Psoas muscle (tissue), 8 donors: ENCODE data around the gene SLAMF1. TPM values are rescaled to one million over a fixed set of nuclear protein-coding genes. Genes with fewer than 3 reads are reported as not detected.

ENCODE experiments used
- ATAC-seq, 4 donors: fragments of 200-7000 bp; cut with Tn5 transposase; one replicate each; pipeline ENCODE4 v1.9.1; 2020; ENCODE audit warnings: moderate library complexity in 3 of 4, mild to moderate bottlenecking in 2 of 4
- DNase-seq, 2 donors: peaks; one replicate each; pipeline ENCODE4 v3.0.0-alpha.2; 2020
- H3K27ac ChIP-seq: fragments of 200-600 bp; one replicate; pipeline ENCODE4 v1.8.0; 2022
- H3K27me3 ChIP-seq, 3 donors: fragments of 200-600 bp in 1 of 3; one replicate each; pipeline versions ENCODE4 v1.6.1 to v1.8.0; 2013 to 2022; ENCODE audit warnings: low read length in 2 of 3, mild to moderate bottlenecking in 2 of 3, moderate library complexity in 1 of 3; ENCODE audit not compliant: insufficient read depth in 3 of 3
- H3K36me3 ChIP-seq, 2 donors: fragments of 200-600 bp in 1 of 2; one replicate each; pipeline versions ENCODE4 v1.6.1 to v1.8.0; 2013 to 2022; ENCODE audit warnings: low read depth in 1 of 2, mild to moderate bottlenecking in 1 of 2, moderate library complexity in 1 of 2; ENCODE audit not compliant: insufficient read depth in 1 of 2
- H3K4me1 ChIP-seq: fragments of 200-600 bp; one replicate; pipeline ENCODE4 v1.8.0; 2022
- H3K4me3 ChIP-seq: fragments of 200-600 bp; one replicate; pipeline ENCODE4 v1.8.0; 2022; ENCODE audit warnings: mild to moderate bottlenecking
- H3K9me3 ChIP-seq: fragments of 200-600 bp; one replicate; pipeline ENCODE4 v1.8.0; 2022
- CTCF ChIP-seq: fragments of 200-600 bp; IDR thresholded peaks from one replicate; pipeline ENCODE4 v1.8.0; 2022; ENCODE audit warnings: antibody characterized with exemption
- WGBS, 3 donors: extraction: QIAGEN DNeasy Blood & Tissue Kit; methylation state at CpG; one replicate each; pipeline versions ENCODE4 v1.1.6 to v1.1.7; 2013; 5-methylcytosine and 5-hydroxymethylcytosine counted together
- intact Hi-C, 2 donors: fragments of 100-400 bp; cut with DNase I; formaldehyde crosslinking; loops; one replicate each; pipeline versions ENCODE4 v1.11.0 to v1.14.2; 2022
- polyA plus RNA-seq, 3 donors: library from polyadenylated mRNA; stranded (reverse); fragments of 200-250 nt; gene quantifications; one replicate each; pipeline ENCODE4 v1.2.3, GENCODE V29; 2013
- total RNA-seq, 4 donors: library from RNA; stranded (reverse); fragmentation: NEBNext Ultra II Directional in 2 of 4; extraction: Animal tissue kit (Norgen Biotek cat#: 25700) in 2 of 4; gene quantifications; one replicate each; pipeline versions ENCODE4 v1.2.1 to v1.2.4, GENCODE V29; 2021 to 2023
- donor health status: healthy with polysubstance abuse.
- donor health status: DM: no; HTN: no; CAD: no; lungs with moderate emphysema.
- donor health status: Bipolar disorder and iron deficiency.
- donor health status: healthy.
- donor health status: DM: yes; HTN: yes; CAD: no.
- donor health status: DM: no; HTN: no; CAD: no.
- donor health status: DM: no; HTN: no; CAD: no.
- donor health status: DM: yes; HTN: yes; CAD: no.

Gene SLAMF1
- total and polyA plus RNA-seq, 7 donors = 0.03 to 0.30 (median 0.08) TPM

- no peak for TF ChIP-seq CTCF
- no peaks in the 10 kb centered on the region for H3K4me1 ChIP-seq
- peaks cover 9% of the 10 kb centered on the region for H3K9me3 ChIP-seq
- no peak overlapping the region for H3K27ac ChIP-seq
- no peaks in the 10 kb centered on the region for H3K27me3 ChIP-seq
- 83 to 94% (median 90%) methylated on average over 2 of the region's 2 CpGs for WGBS, 3 donors
- no peaks in the 10 kb centered on the region for H3K36me3 ChIP-seq
- ATAC-seq (no peak), DNase-seq (no peak)
- intact Hi-C loops = loop anchor here in 1 of 2 donors (10.0 kb wide), 1 partner anchor 180 kb away; no protein-coding TSS in a partner anchor
- no peak overlapping the region for H3K4me3 ChIP-seq
Measured at GRCh38 chr1:160605205-160605604, 41.6 kb downstream of the SLAMF1 start.

- ATAC-seq (no peak), DNase-seq (no peak)
- WGBS, 3 donors = 54 to 73% (median 72%) methylated on average over 2 of the region's 2 CpGs
- TF ChIP-seq CTCF = no peak
- Histone ChIP-seq H3K9me3 (peaks cover 6% of the 10 kb centered on the region), H3K4me1 (no peaks in the 10 kb centered on the region), H3K4me3 (no peak overlapping the region), H3K36me3 (no peaks in the 10 kb centered on the region), H3K27ac (no peak overlapping the region), H3K27me3 (no peaks in the 10 kb centered on the region)
- intact Hi-C loops = no loop called here
Measured at GRCh38 chr1:160597705-160598104, 49.1 kb downstream of the SLAMF1 start.

- H3K9me3 ChIP-seq = peaks cover 6% of the 10 kb centered on the region
- H3K36me3 ChIP-seq = no peaks in the 10 kb centered on the region
- H3K4me3 ChIP-seq = no peak overlapping the region
- H3K27me3 ChIP-seq = no peaks in the 10 kb centered on the region
- intact Hi-C loops = no loop called here
- ATAC-seq (no peak), DNase-seq (no peak)
- 81 to 91% (median 89%) methylated on average over 1 of the region's 1 CpG for WGBS, 3 donors
- no peak for TF ChIP-seq CTCF
- H3K4me1 ChIP-seq = no peaks in the 10 kb centered on the region
- no peak overlapping the region for H3K27ac ChIP-seq
Measured at GRCh38 chr1:160597051-160597450, 49.8 kb downstream of the SLAMF1 start.

- H3K4me3 ChIP-seq = no peak overlapping the region
- no peaks in the 10 kb centered on the region for H3K36me3 ChIP-seq
- no peaks in the 10 kb centered on the region for H3K27me3 ChIP-seq
- WGBS, 3 donors = 72 to 91% (median 85%) methylated on average over 1 of the region's 1 CpG
- H3K9me3 ChIP-seq = no peaks in the 10 kb centered on the region
- ATAC-seq (no peak), DNase-seq (no peak)
- intact Hi-C loops = no loop called here
- H3K27ac ChIP-seq = no peak overlapping the region
- no peaks in the 10 kb centered on the region for H3K4me1 ChIP-seq
- no peak for TF ChIP-seq CTCF
Measured at GRCh38 chr1:160590488-160590887, 56.4 kb downstream of the SLAMF1 start.

GRCh38 chr1:160588468-160588867 lies 58.4 kb downstream of the SLAMF1 start:
- Histone ChIP-seq H3K4me3 (no peak overlapping the region), H3K36me3 (no peaks in the 10 kb centered on the region), H3K4me1 (no peaks in the 10 kb centered on the region), H3K27me3 (no peaks in the 10 kb centered on the region), H3K27ac (no peak overlapping the region), H3K9me3 (peaks cover 1% of the 10 kb centered on the region)
- no peak for TF ChIP-seq CTCF
- ATAC-seq (no peak), DNase-seq (no peak)
- intact Hi-C loops = no loop called here
- 81 to 84% (median 81%) methylated on average over 6 of the region's 6 CpGs for WGBS, 3 donors
